PC-9 (cell line): ENCODE data around the gene SNX27. TPM values are rescaled to one million over a fixed set of nuclear protein-coding genes. Genes with fewer than 3 reads are reported as not detected.

Experiments
- BruUV-seq: library from RNA; stranded (reverse); fragments of 400-500 nt; replicated peaks from 2 replicates; lab custom pipeline; 2021; lab: Mats Ljungman, UMichigan
- CTCF ChIA-PET: fragments of 300-600 bp; sonication (Branson Sonifier 250); formaldehyde crosslinking; loops from one replicate; lab custom pipeline; 2022; ENCODE audit warnings: antibody characterized with exemption; lab: Charles Lee
- POLR2A ChIA-PET: fragments of 300-600 bp; sonication (Branson Sonifier 250); formaldehyde crosslinking; loops from one replicate; lab custom pipeline; 2022; ENCODE audit warnings: antibody characterized with exemption; ENCODE audit not compliant: unreplicated experiment; lab: Charles Lee
- DNase-seq, 2 experiments: peaks; one replicate each; pipeline versions ENCODE4 v3.0.0 to v3.0.0-alpha.2; 2015 to 2022; ENCODE audit warnings: mixed read lengths in 1 of 2
- H2AFZ ChIP-seq: fragments of 200-600 bp; sonication (generic); 2 replicates; pipeline ENCODE4 v1.8.1; 2017; ENCODE audit warnings: antibody characterized with exemption
- H3F3A ChIP-seq: fragments of 200-600 bp; sonication (generic); 2 replicates; pipeline ENCODE4 v1.8.1; 2017; ENCODE audit warnings: antibody characterized with exemption, mild to moderate bottlenecking, low read depth; ENCODE audit not compliant: insufficient read depth
- H3K27ac ChIP-seq: fragments of 200-600 bp; sonication (generic); 2 replicates; pipeline ENCODE4 v1.6.1; 2016; ENCODE audit warnings: mixed run types
- H3K27me3 ChIP-seq: fragments of 200-600 bp; sonication (generic); 2 replicates; pipeline ENCODE4 v1.6.1; 2016; ENCODE audit warnings: low read depth, mixed run types; ENCODE audit not compliant: insufficient read depth
- H3K36me3 ChIP-seq: fragments of 200-600 bp; sonication (generic); 2 replicates; pipeline ENCODE4 v1.6.1; 2016; ENCODE audit warnings: low read depth, mixed run types
- H3K4me1 ChIP-seq: fragments of 200-600 bp; sonication (generic); replicated peaks from 2 replicates; pipeline ENCODE4 v1.6.1; 2016; ENCODE audit warnings: mixed run types; ENCODE audit not compliant: insufficient read depth
- H3K4me2 ChIP-seq: fragments of 200-600 bp; sonication (generic); 2 replicates; pipeline ENCODE4 v1.6.1; 2017; ENCODE audit warnings: mixed run types
- H3K4me3 ChIP-seq: fragments of 200-600 bp; sonication (generic); 2 replicates; pipeline ENCODE4 v1.6.1; 2016; ENCODE audit warnings: mixed run types
- H3K79me2 ChIP-seq: fragments of 200-600 bp; sonication (generic); 2 replicates; pipeline ENCODE4 v1.6.1; 2017; ENCODE audit warnings: low read depth, mixed run types
- H3K9me2 ChIP-seq: fragments of 200-600 bp; sonication (generic); 2 replicates; pipeline ENCODE4 v1.8.1; 2017; ENCODE audit warnings: mild to moderate bottlenecking; ENCODE audit not compliant: insufficient read depth
- H3K9me3 ChIP-seq: fragments of 200-600 bp; sonication (generic); 2 replicates; pipeline ENCODE4 v1.8.1; 2016; ENCODE audit warnings: low read depth; ENCODE audit not compliant: insufficient read depth
- H4K20me1 ChIP-seq: fragments of 200-600 bp; sonication (generic); 2 replicates; pipeline ENCODE4 v1.8.1; 2017; ENCODE audit not compliant: insufficient read depth
- EZH2 ChIP-seq: fragments of 200-600 bp; sonication (generic); IDR thresholded peaks from 2 replicates; pipeline ENCODE4 v1.8.0; 2017; ENCODE audit warnings: antibody characterized with exemption, low read depth
- intact Hi-C: fragments of 100-400 bp; cut with micrococcal nuclease; formaldehyde crosslinking; loops from one replicate; pipeline ENCODE4 v1.10.0; 2022; ENCODE audit not compliant: unreplicated experiment
- total RNA-seq: library from RNA; stranded (reverse); gene quantifications from 2 replicates; pipeline ENCODE4 v1.2.3, GENCODE V29; 2021
- TF ChIP-seq, protein P1 (sequence below): fragments of 200-600 bp; sonication (generic); conservative IDR thresholded peaks from 2 replicates; pipeline ENCODE4 v1.6.1; 2017; ENCODE audit warnings: mixed run types, antibody characterized with exemption, mild to moderate bottlenecking, moderate library complexity

SNX27 gene
- total RNA-seq, 1 experiment from 2014 or later = 40.1 TPM

DNA sequence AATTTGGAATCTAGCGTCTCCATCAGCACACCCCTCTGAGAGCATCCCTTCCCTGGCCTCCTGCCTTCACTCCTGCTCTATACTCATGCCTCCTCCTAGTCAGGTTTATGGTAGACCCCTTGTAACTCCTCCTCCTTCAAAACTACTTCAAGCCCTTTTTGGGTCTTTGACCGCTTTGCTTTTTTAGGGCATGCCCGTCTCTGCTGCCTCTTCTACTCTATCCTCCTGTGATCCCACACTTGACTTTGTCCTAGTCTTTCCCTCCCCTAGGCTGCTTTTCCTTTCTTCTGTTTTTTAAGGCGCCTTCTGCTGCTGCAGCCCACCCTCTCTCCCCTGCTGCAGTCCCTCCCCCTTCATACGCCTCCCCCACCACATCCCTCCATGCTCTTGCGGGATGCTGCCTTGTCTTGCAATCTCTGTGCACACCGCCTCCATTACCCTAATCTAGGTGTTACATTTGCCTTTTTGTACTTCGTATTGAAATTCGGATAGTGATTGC, 1.5 kb downstream of the SNX27 start:
- Histone ChIP-seq H3K4me2 (peak overlapping the region; percentile 93), H3K4me1 (peaks cover 61% of the 10 kb centered on the region), H4K20me1 (no peaks in the 10 kb centered on the region), H3K27me3 (no peaks in the 10 kb centered on the region), H3F3A (peaks cover 17% of the 10 kb centered on the region), H3K27ac (no peak overlapping the region), H3K4me3 (peak overlapping the region; percentile 71), H3K9me2 (no peaks in the 10 kb centered on the region), H3K36me3 (peaks cover 3% of the 10 kb centered on the region; the same call in 1 of the 2 replicates), H3K79me2 (peaks cover 56% of the 10 kb centered on the region), H3K9me3 (no peaks in the 10 kb centered on the region), H2AFZ (no peak overlapping the region)
- DNase-seq = no peak
- intact Hi-C loops = no loop called here
- CTCF ChIA-PET = no interaction called here
- TSS peak; percentile 19 for BruUV-seq
- TF ChIP-seq EZH2 = no peak
- TF ChIP-seq, protein P1, sequence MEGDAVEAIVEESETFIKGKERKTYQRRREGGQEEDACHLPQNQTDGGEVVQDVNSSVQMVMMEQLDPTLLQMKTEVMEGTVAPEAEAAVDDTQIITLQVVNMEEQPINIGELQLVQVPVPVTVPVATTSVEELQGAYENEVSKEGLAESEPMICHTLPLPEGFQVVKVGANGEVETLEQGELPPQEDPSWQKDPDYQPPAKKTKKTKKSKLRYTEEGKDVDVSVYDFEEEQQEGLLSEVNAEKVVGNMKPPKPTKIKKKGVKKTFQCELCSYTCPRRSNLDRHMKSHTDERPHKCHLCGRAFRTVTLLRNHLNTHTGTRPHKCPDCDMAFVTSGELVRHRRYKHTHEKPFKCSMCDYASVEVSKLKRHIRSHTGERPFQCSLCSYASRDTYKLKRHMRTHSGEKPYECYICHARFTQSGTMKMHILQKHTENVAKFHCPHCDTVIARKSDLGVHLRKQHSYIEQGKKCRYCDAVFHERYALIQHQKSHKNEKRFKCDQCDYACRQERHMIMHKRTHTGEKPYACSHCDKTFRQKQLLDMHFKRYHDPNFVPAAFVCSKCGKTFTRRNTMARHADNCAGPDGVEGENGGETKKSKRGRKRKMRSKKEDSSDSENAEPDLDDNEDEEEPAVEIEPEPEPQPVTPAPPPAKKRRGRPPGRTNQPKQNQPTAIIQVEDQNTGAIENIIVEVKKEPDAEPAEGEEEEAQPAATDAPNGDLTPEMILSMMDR = no peak
- POLR2A ChIA-PET = no interaction called here

DNA sequence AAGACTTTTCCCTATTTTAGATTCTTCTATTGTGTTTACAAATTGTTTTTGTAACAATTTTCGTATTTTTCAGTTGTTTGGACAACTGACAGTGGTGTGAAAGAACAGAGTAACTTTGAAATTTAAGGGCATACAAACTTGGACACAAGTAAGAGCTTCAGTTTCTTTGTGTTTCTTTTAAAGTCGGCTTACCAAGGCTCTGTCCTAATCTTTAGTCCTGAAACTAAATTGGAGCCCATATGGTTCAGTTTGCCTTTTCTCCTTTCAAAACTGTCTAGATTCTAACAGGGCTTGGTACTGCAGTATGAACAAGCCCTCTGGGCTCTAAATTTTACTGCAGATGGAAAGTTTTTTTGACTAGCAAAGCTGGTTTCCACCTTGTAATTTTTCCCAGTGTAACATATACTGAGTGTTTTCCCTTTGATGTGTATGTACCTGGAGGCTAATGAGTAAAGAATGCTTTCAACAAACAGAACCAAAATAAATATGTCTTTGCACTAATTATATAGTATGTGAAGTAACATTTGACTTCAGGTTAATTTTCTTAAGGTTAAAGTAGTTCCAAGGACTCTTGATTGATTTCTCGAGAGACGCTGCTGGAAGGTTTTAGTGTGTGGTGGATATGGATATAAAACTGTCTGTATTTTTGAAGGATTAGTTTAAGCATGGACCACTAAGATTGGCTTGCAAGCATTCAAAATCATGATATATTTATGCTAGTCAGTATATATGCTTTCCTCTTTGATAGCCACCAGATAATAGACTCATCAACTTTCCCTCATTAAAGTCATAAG, 4.1 kb downstream of the SNX27 start:
- intact Hi-C loops = no loop called here
- BruUV-seq = no TSS peak
- peaks cover 81% of the 10 kb centered on the region for H3K79me2 ChIP-seq
- no peak overlapping the region for H3K4me3 ChIP-seq
- H3K27me3 ChIP-seq = no peaks in the 10 kb centered on the region
- H3K4me2 ChIP-seq = peak overlapping the region; percentile 44
- H3K4me1 ChIP-seq = peaks cover 63% of the 10 kb centered on the region
- no peak for DNase-seq
- H4K20me1 ChIP-seq = no peaks in the 10 kb centered on the region
- ChIA-PET CTCF (interaction anchor here (0.6 kb wide), 1 partner anchor 22 kb away, joined by 3 read pairs; no protein-coding TSS in a partner anchor), POLR2A (no interaction called here)
- peaks cover 3% of the 10 kb centered on the region; the same call in 1 of the 2 replicates for H3K36me3 ChIP-seq
- no peaks in the 10 kb centered on the region for H3K9me2 ChIP-seq
- peak overlapping the region; percentile 35 for H3K27ac ChIP-seq
- H2AFZ ChIP-seq = no peak overlapping the region
- H3K9me3 ChIP-seq = no peaks in the 10 kb centered on the region
- peaks cover 20% of the 10 kb centered on the region for H3F3A ChIP-seq
- TF ChIP-seq EZH2 = no peak
- TF ChIP-seq, protein P1 = no peak

DNA sequence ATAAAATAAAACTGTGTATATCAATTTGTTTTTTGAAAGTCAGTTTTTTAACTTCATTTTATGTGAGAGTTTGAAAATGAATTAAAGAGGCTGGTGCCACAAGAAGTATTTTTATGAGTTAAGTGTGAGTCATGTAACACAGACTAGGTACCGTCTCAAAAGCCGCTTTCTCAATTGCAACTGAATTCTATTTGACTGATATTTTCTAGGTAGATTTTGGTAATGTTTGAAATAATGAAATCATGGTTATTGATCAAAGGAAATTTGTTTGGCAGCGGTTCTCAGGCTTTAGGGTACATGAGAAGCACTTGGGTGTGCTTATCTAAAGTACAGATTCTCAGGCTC, 4.6 kb downstream of the SNX27 start:
- TF ChIP-seq, protein P1 = no peak
- no peak for TF ChIP-seq EZH2
- H3K27ac ChIP-seq = peak overlapping the region; percentile 35
- H3K9me3 ChIP-seq = no peaks in the 10 kb centered on the region
- H3K9me2 ChIP-seq = no peaks in the 10 kb centered on the region
- H3K4me1 ChIP-seq = peaks cover 58% of the 10 kb centered on the region
- H2AFZ ChIP-seq = no peak overlapping the region
- H3K36me3 ChIP-seq = peaks cover 3% of the 10 kb centered on the region; the same call in 1 of the 2 replicates
- peak overlapping the region; percentile 44 for H3K4me2 ChIP-seq
- H3F3A ChIP-seq = peaks cover 14% of the 10 kb centered on the region; the same call in 1 of the 2 replicates
- H3K4me3 ChIP-seq = no peak overlapping the region
- BruUV-seq = no TSS peak
- POLR2A ChIA-PET = interaction anchor here (0.7 kb wide), 1 partner anchor 65 kb away, joined by 5 read pairs; no protein-coding TSS in a partner anchor
- H3K27me3 ChIP-seq = no peaks in the 10 kb centered on the region
- CTCF ChIA-PET = no interaction called here
- H4K20me1 ChIP-seq = no peaks in the 10 kb centered on the region
- peak in 1 of 2 experiments; percentile 48 for DNase-seq
- intact Hi-C loops = no loop called here
- H3K79me2 ChIP-seq = peaks cover 86% of the 10 kb centered on the region
